H1 (cell line): ENCODE measurements around the gene AGBL1. TPM values are rescaled to one million over a fixed set of nuclear protein-coding genes. Genes with fewer than 3 reads are reported as not detected.

Experiments
- HDAC2 ChIP-seq, 2 experiments: fragments of 300-600 bp in 1 of 2; sonication (generic) in 1 of 2; IDR thresholded peaks; 2 replicates each; pipeline ENCODE4 v1.6.1; 2011 to 2012; ENCODE audit warnings: low read depth in 2 of 2, low read length in 2 of 2, mild to moderate bottlenecking in 2 of 2, moderate library complexity in 2 of 2, borderline replicate concordance in 1 of 2, inconsistent platforms in 1 of 2
- TAF1 ChIP-seq: IDR thresholded peaks from 2 replicates; pipeline ENCODE4 v1.6.1; 2011; ENCODE audit warnings: mild to moderate bottlenecking, low read depth, low read length
- TCF12 ChIP-seq: IDR thresholded peaks from 2 replicates; pipeline ENCODE4 v1.6.1; 2011; ENCODE audit warnings: low read depth, mild to moderate bottlenecking, low read length
- polyA plus RNA-seq, 7 experiments: library from polyadenylated mRNA; depleted of rRNA in 3 of 7; stranded (reverse) in 5 of 7; unstranded in 2 of 7; fragments of >200 nt in 5 of 7; fragments of 200-250 nt in 2 of 7; gene quantifications; 1 replicate in 5 of 7; 2 replicates in 1 of 7; 4 replicates in 1 of 7; pipeline versions ENCODE4 v1.2.1 to v1.2.3, GENCODE V29; 2011 to 2013; ENCODE audit warnings: missing spikeins in 2 of 7, mixed read lengths in 2 of 7
- total RNA-seq: library from RNA; stranded (reverse); fragmentation: NEBNext Ultra II Directional; extraction: Animal tissue kit (Norgen Biotek cat#: 25700); gene quantifications from 2 replicates; pipeline ENCODE4 v1.2.1, GENCODE V29; 2021
- TF ChIP-seq, protein P1 (sequence below): fragments of 300-600 bp; sonication (generic); IDR thresholded peaks from 2 replicates; pipeline ENCODE4 v1.7.1; 2012; ENCODE audit warnings: low read length, moderate library complexity, mild to moderate bottlenecking, inconsistent platforms; ENCODE audit not compliant: insufficient replicate concordance

The AGBL1 gene
- total and polyA plus RNA-seq, 2 of the 8 experiments (the other 6 are each of a cell fraction or from before 2014, with no cell fraction given), result not detected

DNA sequence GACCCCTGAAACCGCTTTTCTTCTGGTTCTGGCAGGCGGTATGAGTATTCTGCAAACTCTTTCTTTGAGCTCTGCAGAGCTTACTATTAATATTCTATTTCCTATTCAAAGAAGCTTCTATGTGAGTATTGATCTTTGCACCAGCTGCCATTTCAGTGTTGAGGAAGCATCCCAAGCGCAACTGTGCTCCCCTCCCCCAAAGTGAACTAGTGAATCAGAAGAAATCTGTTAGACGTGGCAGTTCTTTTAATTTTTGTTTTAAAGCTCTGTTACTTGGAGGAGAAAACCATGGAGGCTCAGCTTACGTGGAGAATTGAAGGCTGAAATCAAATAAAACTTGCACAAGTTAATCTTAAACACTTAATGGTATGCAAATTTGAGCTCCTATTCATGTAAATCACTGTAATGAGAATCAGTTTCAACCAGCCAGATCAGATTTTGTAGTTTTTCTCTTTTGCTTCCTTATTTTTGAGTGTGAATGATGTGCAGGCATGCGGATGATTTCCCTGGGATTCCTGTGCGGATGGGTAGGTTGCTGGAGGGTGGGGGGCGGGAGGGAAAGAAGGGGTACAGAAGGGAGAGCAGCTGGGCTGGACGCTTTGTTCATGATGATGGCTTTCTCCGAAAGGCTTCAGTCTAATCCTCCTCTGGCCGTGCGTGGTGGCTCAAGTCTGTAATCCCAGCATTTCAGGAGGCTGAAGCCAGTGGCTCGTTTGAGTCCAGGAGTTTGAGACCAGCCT lies 16.1 kb upstream of the AGBL1 start (continued):
- TF ChIP-seq, protein P1, sequence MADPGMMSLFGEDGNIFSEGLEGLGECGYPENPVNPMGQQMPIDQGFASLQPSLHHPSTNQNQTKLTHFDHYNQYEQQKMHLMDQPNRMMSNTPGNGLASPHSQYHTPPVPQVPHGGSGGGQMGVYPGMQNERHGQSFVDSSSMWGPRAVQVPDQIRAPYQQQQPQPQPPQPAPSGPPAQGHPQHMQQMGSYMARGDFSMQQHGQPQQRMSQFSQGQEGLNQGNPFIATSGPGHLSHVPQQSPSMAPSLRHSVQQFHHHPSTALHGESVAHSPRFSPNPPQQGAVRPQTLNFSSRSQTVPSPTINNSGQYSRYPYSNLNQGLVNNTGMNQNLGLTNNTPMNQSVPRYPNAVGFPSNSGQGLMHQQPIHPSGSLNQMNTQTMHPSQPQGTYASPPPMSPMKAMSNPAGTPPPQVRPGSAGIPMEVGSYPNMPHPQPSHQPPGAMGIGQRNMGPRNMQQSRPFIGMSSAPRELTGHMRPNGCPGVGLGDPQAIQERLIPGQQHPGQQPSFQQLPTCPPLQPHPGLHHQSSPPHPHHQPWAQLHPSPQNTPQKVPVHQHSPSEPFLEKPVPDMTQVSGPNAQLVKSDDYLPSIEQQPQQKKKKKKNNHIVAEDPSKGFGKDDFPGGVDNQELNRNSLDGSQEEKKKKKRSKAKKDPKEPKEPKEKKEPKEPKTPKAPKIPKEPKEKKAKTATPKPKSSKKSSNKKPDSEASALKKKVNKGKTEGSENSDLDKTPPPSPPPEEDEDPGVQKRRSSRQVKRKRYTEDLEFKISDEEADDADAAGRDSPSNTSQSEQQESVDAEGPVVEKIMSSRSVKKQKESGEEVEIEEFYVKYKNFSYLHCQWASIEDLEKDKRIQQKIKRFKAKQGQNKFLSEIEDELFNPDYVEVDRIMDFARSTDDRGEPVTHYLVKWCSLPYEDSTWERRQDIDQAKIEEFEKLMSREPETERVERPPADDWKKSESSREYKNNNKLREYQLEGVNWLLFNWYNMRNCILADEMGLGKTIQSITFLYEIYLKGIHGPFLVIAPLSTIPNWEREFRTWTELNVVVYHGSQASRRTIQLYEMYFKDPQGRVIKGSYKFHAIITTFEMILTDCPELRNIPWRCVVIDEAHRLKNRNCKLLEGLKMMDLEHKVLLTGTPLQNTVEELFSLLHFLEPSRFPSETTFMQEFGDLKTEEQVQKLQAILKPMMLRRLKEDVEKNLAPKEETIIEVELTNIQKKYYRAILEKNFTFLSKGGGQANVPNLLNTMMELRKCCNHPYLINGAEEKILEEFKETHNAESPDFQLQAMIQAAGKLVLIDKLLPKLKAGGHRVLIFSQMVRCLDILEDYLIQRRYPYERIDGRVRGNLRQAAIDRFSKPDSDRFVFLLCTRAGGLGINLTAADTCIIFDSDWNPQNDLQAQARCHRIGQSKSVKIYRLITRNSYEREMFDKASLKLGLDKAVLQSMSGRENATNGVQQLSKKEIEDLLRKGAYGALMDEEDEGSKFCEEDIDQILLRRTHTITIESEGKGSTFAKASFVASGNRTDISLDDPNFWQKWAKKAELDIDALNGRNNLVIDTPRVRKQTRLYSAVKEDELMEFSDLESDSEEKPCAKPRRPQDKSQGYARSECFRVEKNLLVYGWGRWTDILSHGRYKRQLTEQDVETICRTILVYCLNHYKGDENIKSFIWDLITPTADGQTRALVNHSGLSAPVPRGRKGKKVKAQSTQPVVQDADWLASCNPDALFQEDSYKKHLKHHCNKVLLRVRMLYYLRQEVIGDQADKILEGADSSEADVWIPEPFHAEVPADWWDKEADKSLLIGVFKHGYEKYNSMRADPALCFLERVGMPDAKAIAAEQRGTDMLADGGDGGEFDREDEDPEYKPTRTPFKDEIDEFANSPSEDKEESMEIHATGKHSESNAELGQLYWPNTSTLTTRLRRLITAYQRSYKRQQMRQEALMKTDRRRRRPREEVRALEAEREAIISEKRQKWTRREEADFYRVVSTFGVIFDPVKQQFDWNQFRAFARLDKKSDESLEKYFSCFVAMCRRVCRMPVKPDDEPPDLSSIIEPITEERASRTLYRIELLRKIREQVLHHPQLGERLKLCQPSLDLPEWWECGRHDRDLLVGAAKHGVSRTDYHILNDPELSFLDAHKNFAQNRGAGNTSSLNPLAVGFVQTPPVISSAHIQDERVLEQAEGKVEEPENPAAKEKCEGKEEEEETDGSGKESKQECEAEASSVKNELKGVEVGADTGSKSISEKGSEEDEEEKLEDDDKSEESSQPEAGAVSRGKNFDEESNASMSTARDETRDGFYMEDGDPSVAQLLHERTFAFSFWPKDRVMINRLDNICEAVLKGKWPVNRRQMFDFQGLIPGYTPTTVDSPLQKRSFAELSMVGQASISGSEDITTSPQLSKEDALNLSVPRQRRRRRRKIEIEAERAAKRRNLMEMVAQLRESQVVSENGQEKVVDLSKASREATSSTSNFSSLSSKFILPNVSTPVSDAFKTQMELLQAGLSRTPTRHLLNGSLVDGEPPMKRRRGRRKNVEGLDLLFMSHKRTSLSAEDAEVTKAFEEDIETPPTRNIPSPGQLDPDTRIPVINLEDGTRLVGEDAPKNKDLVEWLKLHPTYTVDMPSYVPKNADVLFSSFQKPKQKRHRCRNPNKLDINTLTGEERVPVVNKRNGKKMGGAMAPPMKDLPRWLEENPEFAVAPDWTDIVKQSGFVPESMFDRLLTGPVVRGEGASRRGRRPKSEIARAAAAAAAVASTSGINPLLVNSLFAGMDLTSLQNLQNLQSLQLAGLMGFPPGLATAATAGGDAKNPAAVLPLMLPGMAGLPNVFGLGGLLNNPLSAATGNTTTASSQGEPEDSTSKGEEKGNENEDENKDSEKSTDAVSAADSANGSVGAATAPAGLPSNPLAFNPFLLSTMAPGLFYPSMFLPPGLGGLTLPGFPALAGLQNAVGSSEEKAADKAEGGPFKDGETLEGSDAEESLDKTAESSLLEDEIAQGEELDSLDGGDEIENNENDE, result no peak
- TF ChIP-seq TCF12 (no peak), TAF1 (no peak), HDAC2 (IDR thresholded peaks at IDR 0.05; ENCODE audit: borderline replicate concordance in 1 of 2, low read depth in 2 of 2, low read length in 2 of 2) (no peak)
